ENCODE results near the gene MRPL51. TPM values are rescaled to one million over a fixed set of nuclear protein-coding genes. Genes with fewer than 3 reads are reported as not detected.

MRPL51 gene
- total and polyA plus RNA-seq, 2 of the 8 experiments (the other 6 are each of a cell fraction or from before 2014, with no cell fraction given) = 119 to 331 TPM

DNA sequence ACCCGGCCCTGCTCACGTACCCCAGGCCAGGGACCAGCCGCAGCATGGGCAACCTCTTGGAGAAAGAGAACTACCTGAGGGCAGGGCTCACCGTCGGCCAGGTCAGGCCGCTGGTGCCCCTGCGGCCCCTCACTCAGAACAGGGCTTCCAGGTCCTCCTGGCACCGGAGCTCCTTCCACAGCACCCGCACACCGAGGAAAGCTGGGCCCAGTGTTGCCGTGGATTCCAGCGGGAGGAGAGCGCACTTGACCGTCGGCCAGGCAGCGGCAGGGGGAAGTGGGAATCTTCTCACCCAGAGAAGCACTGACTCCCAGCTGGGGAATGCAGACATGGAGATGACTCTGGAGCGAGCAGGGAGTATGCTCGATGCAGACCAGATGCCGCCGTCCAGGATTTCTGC lies 14.6 kb downstream of the MRPL51 start (continued):
- TF ChIP-seq CHD7 (IDR thresholded peaks at IDR 0.05; ENCODE audit: insufficient replicate concordance, low read length) (no peak), PHF8 (conservative IDR thresholded peaks at IDR 0.05; ENCODE audit: low read depth, low read length) (no peak), SP2 (IDR thresholded peaks at IDR 0.05; ENCODE audit: low read length) (no peak), ASH2L (IDR thresholded peaks at IDR 0.05; ENCODE audit: low read length) (no peak), CBX8 (IDR thresholded peaks at IDR 0.05; ENCODE audit: borderline replicate concordance, low read depth, low read length) (no peak)

Measured in H1 (cell line).